DMS79 treated with DMSO at 0.1 percent for 48 hours (cell line): ENCODE results near the gene LYRM2.

Source experiments
- DNase-seq: peaks from one replicate; lab custom pipeline; 2025; lab: John Stamatoyannopoulos, UW

The LYRM2 gene

GRCh38 chr6:89555031-89555430 is 83.5 kb downstream of the LYRM2 start:
- DNase-seq, result no peak

GRCh38 chr6:89554106-89554505 is 84.4 kb downstream of the LYRM2 start:
- DNase-seq, result peak; percentile 25

- peak; percentile 25 for DNase-seq
Observed at GRCh38 chr6:89553431-89553830, 85.1 kb downstream of the LYRM2 start.

GRCh38 chr6:89547281-89547680 is 91.3 kb downstream of the LYRM2 start:
- DNase-seq, result no peak

GRCh38 chr6:89542866-89543265 is 95.7 kb downstream of the LYRM2 start:
- DNase-seq, result no peak

GRCh38 chr6:89542081-89542857 is 96.3 kb downstream of the LYRM2 start:
- no peak for DNase-seq

GRCh38 chr6:89539779-89540178 is 98.8 kb downstream of the LYRM2 start:
- DNase-seq, result no peak

- no peak for DNase-seq
Observed at GRCh38 chr6:89536231-89536630, 102.3 kb downstream of the LYRM2 start.

- DNase-seq, result no peak
Observed at GRCh38 chr6:89530982-89531381, 107.6 kb downstream of the LYRM2 start.

GRCh38 chr6:89528866-89529265 is 109.7 kb downstream of the LYRM2 start:
- DNase-seq, result no peak

GRCh38 chr6:89527634-89528033 is 110.9 kb downstream of the LYRM2 start:
- no peak for DNase-seq

GRCh38 chr6:89526563-89526869 is 112.0 kb downstream of the LYRM2 start:
- DNase-seq, result no peak

GRCh38 chr6:89525786-89526562 is 112.6 kb downstream of the LYRM2 start:
- no peak for DNase-seq

- DNase-seq, result no peak
Observed at GRCh38 chr6:89522778-89523177, 115.8 kb downstream of the LYRM2 start.

GRCh38 chr6:89520736-89521135 is 117.8 kb downstream of the LYRM2 start:
- DNase-seq, result no peak

- no peak for DNase-seq
Observed at GRCh38 chr6:89518352-89519055, 120.0 kb downstream of the LYRM2 start.
